GM19239 (cell line): ENCODE data around the gene NFE2L3.
"Not testable (repeated sequence)": the region's sequence is repeated elsewhere in the genome, so short reads cannot be mapped to it uniquely, and the experiment has no call there.

Source experiments
- DNase-seq: peaks from one replicate; pipeline ENCODE4 v3.0.0; 2011; ENCODE audit warnings: low spot score; ENCODE audit not compliant: insufficient read length
- FAIRE-seq: peaks from 2 replicates; lab custom pipeline; 2011; peaks lifted over from hg19 to GRCh38; lab: Jason Lieb, UNC

The NFE2L3 gene

DNA sequence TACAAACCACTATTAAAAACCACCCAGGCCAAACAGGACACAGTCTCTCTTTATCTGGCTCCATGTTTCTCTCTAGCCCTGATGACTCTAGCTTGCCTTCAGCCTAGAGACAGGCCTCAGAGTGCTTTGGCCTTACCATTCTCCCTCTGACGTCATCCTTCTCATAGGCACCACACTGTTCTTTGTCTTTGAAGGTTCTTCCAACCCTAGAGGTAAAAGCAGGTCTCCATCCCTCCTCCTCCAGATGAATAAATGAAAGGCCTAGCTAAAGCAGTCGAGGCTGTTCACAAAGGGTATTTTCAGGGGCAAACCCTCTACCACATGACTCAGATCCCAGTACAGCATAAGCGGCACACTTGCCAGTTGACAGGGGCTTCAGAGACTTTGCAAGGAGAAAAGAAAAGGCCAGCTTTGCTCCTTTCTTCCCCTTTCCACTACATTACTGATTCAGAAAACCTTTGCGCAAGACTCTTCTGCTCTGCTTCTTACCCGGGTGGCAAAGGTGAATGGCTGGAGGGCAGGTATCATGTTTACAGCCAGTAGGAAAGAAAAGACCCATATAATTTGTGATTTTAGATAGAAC lies 14.8 kb downstream of the NFE2L3 start:
- DNase-seq (no peak), FAIRE-seq (peak; percentile 4)

DNA sequence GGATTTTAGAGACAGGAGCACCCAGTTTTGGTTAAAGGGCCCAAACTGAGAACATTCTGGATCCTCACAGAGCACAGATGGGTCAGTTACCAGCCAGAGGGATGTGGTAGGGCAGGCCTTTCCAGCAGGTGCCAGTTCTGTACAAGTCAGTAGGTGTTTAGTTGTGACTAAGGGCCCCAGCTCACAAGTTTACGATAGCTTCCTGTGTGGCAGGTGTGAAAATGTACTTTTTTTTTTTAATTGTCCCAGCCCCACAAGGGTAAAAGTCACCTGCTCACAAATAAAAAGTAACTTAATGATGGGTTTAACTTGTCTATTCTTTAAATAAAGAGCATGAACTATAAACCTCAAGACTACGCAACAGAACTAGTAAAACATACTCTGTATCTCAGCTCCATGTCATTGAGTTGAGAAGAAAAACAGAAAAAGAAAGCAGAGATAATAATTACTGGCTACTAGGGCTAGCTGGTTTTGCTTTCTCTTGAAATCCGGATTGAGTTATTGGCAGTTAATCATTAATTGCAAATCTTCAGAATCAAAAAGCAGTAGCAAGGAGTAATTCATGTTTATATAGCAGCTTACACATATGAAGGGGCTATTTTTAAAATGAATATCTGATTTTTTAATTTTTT lies 15.4 kb downstream of the NFE2L3 start:
- DNase-seq (no peak), FAIRE-seq (peak; percentile 88)

DNA sequence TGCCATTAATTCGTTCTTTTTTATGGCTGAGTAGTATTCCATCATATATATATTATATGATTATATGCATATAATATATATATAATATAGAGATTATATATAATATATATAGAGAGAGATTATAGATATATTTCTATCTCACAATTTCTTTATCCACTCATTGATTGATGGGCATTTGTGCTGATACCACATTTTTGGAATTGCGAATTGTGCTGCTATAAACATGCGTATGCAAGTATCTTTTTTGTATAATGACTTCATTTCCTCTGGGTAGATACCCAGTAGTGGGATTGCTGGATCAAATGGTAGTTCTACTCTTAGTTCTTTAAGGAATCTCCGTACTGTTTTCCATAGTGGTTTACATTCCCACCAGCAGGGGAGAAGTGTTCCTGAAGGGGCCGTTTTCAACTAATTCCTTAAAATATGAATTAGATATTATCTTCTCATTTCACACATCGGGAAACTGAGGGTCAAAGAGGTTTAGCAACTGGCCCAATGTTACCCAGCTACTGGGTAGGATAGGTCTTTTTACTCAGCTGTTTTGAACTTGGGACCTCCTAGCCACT lies 16.5 kb downstream of the NFE2L3 start:
- FAIRE-seq = no peak

DNA sequence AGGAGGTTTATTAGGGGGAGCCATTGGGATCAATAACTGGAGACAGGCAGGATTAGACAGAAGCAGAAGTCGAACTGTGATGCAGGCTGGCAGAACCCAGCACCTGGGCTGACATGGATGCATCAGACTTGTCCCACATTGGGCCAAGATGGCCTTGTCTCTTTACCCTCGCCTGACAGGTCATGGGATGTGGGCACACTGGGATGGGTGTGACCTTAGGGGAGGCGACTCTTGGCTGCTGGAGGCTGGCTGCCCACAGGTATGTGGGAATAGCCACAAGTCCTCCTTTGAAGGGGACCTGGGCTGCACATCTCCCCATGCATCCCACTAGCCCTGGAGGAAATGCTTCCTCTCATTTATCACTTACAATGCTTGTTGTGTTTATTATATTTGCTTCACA lies 17.3 kb downstream of the NFE2L3 start:
- DNase-seq (no peak), FAIRE-seq (no peak)

More for the DNA sequence above, 16.5 kb downstream of the NFE2L3 start:
- DNase-seq = no peak

DNA sequence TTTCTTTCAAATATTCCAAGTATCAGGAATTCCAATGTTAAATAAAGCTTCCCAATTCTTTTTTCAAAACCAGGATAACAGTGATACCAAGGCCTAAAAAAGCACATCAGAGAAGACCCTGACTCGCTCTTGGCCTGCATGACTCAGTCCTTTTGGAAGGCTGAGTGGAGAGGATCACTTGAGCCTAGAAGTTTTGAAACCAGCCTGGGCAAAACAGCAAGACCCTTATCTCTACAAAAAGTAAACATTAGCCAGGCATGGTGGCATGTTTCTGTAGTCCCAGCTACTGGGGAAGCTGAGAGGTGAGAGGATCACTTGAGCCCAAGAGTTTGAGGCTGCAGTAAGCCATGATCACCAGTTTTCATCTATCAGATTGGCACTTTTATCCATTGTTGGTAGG lies 18.7 kb downstream of the NFE2L3 start:
- DNase-seq = no peak
- no peak for FAIRE-seq

DNA sequence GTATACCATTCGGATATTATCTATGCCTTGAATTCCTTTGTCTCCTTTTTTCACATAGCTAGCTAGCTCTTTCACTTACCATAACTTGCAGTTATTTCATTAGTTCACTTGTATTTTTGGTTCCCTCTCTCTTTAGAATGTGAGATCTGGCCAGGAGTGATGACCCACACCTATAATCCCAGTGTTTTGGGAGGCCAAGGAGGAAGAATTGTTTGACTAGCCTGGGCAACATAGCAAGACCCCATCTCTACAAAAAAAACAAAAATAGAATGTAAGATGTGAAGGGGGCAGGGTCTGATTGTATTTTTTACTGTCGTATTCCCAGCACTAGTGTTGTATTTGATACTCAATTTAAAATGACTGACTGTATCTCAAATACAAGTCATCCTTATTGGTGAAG lies 19.6 kb downstream of the NFE2L3 start:
- no peak for FAIRE-seq

DNA sequence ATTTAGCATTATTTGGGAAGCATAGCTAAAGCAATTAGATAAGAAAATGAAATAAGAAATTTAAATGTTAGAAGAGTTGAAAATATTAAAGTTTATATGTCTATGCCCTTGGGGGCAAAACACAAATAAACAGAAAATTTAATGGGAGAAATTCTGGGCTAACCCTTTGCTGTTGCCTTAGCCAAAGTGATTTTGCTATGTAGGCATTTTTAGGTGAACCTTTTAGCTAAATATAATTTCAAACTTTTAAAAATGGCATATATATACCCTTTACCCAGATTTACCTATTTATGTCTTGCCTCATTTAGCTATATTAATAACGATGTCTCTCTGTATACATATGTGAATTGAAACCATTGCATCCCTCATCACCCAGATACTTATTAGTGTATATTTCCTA lies 20.1 kb downstream of the NFE2L3 start:
- no peak for DNase-seq
- FAIRE-seq = no peak

More for the DNA sequence above, 19.6 kb downstream of the NFE2L3 start:
- DNase-seq = no peak

DNA sequence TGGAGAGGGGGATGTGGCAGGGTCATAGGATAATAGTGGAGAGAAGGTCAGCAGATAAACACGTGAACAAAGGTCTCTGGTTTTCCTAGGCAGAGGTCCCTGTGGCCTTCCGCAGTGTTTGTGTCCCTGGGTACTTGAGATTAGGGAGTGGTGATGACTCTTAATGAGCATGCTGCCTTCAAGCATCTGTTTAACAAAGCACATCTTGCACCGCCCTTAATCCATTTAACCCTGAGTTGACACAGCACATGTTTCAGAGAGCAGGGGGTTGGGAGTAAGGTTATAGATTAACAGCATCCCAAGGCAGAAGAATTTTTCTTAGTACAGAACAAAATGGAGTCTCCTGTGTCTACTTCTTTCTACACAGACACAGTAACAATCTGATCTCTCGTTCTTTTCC lies 23.9 kb downstream of the NFE2L3 start:
- FAIRE-seq, DNase-seq: not testable (repeated sequence)

DNA sequence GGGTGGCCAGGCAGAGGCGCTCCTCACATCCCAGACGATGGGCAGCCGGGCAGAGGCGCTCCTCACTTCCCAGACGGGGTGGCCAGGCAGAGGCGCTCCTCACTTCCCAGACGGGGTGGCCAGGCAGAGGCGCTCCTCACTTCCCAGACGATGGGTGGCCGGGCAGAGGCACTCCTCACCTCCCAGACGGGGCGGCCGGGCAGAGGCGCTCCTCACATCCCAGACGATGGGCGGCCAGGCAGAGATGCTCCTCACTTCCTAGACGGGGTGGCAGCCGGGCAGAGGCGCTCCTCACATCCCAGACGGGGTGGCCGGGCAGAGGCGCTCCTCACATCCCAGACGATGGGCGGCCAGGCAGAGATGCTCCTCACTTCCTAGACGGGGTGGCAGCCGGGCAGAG lies 24.7 kb downstream of the NFE2L3 start:
- FAIRE-seq = not testable (repeated sequence)

DNA sequence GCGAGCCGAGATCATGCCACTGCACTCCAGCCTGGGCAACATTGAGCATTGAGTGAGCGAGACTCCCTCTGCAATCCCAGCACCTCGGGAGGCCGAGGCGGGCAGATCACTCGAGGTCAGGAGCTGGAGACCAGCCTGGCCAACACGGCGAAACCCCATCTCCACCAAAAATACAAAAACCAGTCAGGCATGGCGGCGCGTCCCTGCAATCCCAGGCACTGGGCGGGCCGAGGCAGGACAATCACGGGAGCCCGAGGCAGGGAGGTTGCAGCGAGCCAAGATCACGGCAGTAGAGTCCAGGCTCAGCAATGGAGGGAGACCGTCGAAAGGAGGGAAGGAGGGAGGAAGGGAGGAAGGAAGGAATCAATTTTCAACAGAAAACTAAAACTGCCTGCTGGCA lies 25.3 kb downstream of the NFE2L3 start:
- DNase-seq, FAIRE-seq: not testable (repeated sequence)

More for the DNA sequence above, 24.7 kb downstream of the NFE2L3 start:
- not testable (repeated sequence) for DNase-seq

DNA sequence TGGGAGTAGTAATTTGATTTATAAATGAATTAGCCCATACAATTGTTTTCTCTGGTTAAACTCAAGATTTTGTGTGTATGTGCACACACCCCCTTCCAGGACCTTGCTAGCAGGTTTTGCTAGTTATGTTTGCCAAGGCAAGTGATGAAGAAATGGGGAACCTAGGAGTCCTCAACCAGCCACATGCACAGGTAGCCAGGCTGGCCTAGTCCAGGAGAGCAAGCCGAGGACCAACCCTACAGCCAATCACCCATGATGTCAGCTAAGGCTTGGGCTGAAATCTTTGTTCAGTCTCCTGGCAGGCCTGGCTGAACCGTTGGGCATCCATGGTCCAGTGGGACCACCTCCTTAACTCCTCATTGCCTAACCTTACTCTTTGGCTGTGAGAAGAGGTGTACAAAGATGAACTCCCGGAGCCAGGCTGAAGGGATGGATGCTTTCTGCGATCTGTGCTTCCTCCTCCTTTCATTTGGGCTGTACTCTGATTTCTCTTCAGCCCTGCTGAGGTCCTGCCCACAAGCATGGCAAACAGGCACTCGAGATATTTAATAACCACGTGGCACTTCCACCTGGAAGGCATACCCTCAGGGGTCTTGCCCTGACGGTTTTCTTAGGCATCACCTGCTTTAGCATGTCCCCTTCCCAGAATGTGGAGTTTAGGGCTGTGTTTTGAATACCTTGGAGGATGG lies 26.4 kb downstream of the NFE2L3 start:
- FAIRE-seq = no peak

DNA sequence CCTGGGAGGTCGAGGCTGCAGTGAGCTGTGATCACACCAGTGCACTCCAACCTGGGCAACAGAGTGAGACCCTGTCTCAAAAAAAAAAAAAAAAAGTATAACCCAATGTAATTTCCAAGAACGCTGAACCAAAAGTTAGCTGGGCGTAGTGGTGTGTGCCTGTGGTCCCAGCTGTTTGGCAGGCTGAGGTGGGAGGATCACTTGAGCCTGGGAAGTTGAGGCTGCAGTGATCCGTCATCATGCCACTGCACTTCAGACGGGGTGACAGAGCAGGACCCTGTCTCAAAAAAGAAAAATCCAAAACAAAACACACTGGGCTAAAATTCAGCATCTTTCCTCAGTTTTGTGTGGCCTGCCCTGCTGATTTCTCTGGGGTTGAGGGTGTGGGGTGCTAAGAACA lies 27.4 kb downstream of the NFE2L3 start:
- DNase-seq = no peak
- no peak for FAIRE-seq

More for the DNA sequence above, 26.4 kb downstream of the NFE2L3 start:
- no peak for DNase-seq

DNA sequence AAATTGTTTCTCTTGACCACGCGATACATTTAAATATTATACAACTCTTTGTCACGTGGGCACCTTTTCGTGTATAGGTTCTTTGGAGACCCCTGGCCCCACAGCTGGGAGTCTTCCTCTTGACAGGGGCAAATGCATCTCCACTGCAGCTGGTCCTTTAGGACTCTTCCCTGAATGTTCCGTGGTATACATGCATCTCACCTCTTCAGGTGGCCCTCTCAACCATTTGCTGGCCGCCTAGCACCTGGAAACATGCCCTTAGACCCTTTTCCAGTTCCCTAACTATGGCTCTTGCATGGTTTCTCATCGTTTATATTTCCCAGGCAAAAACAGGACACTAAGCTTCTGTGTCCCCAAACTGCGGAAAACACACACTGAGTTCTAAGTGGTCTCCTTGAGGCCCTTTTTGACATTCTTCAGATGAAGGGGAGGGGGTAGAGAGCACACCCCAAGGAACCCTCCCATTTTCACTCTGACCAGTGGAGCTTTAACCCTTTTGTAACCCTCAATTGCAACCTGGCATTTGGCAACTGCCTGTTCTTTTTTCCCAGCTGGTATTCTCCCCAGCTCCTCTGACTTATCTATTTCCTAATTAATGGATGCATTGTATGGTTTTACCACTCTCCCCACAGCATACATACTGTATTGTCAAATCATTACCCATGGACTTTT lies 28.0 kb downstream of the NFE2L3 start:
- FAIRE-seq = no peak
- DNase-seq = no peak

DNA sequence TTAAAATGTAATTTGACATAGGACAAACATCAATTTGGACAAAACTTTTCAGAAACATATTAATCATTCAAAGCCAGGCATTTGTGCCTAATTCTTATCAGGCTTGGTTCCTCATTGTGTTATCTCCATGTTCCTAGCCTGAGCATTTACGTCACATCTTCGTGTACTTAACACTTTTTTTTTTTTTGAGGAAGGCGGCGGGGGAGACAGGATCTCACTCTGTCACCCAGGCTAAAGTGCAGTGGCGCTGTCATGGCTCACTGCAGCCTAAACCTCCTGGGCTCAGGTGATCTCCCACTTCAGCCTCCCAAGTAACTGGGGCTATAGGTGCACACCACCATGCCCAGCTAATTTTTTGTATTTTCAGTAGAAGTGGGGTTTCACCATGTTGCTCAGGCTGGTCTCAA lies 28.8 kb downstream of the NFE2L3 start:
- DNase-seq (no peak), FAIRE-seq (no peak)

DNA sequence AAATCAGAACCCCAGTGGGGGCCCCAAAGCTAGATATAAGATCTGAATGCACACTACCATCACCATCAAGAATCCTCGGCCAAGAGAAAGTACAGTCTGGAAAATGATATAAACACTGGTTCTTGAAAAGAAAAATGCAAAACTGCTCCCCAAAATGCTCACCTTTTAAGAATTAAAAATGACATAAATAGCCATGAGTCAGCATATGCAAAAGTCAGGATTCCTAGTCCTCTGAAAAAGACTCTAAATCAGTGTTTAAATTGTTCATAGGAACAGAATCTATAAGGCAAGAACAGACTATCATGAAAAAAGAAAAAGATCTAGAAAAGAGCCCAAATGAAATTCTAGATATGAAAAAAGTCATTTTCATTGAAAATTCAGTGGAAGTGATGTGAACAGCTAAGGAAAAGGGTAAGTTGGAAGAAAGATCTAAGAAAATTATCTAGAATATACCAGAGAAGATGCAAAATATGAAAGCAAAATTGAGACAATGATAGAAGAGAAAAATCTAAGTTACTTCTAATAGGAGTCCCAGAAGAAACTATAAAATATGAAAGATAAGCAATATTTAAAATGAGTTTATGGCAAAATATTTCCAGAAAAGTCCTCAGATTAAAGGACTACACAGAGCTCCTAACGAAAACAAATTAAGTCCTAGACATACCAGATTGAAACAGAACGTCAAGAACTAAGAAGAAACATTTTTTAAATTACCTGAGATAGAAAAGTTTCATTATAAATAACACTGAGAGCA lies 29.7 kb downstream of the NFE2L3 start:
- no peak for FAIRE-seq
- DNase-seq = no peak

DNA sequence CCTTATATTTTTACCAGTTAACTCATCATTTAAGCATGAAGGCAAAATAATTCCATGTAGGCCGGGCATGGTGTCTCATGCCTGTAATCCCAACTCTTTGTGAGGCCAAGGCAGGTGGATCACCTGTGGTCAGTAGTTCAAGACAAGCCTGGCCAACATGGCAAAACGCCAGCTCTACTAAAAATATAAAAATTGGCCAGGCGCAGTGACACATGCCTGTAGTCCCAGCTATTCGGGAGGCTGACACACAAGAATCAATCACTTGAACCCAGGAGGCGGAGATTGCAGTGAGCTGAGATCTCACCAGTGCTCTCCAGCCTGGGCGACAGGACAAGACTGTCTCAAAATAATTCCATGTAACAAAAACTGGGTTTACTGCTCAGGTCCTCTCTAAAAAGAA lies 30.3 kb downstream of the NFE2L3 start:
- FAIRE-seq (no peak), DNase-seq (no peak)

DNA sequence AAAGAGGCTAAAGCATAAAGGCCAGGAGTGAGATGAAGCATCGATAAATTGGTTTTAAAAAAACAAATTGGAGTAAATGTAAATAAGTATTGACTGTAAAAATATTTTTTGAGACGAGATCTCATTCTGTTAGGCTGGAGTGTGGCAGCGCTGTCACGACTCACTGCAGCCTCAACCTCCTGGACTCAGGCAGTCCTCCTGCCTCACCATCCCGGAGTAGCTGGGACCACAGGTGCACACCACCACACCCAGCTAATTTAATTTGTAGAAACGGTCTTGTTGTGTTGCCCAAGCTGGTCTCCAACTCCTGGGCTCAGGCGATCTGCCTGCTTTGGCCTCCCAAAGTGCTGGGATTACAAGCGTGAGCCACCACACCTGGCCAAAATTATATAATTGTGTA lies 30.7 kb downstream of the NFE2L3 start:
- no peak for FAIRE-seq

DNA sequence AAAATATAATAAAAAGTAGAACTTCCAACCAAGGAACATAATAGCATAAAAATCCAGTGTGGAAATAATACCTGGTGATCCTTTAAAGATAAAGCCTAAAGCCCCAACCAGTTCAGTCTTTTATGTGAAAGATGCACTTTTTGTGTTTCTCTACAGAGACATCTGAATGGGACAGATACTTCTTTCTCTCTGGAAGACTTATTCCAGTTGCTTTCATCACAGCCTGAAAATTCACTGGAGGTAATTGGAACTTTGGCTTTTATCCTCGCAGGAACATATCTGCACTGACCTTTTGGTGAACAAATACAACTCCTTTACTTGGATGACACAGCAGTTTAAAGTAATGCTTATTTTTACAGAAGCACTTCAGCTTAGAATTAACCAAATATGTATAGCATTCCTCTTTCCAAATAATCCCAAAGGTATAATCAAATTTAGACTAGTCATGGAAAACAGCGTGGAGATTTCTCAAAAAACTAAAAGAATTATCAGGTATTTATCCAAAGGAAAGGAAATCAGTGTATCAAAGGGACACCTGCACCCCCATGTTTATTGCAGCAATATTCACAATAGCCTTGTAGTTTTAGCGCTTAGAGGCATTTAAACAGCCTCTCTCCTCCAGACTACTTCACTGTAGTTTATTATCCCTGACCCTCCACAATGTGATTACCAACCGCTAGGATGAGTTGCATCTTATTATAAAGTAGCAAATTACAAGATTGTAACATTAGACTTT lies 31.7 kb downstream of the NFE2L3 start:
- DNase-seq (no peak), FAIRE-seq (no peak)

More for the DNA sequence above, 30.7 kb downstream of the NFE2L3 start:
- DNase-seq = no peak
